ENCODE results near the gene CDKN2D.
"Not testable (repeated sequence)": the region's sequence is repeated elsewhere in the genome, so short reads cannot be mapped to it uniquely, and the experiment has no call there.

GRCh38 chr19:10551006-10551405 lies 17.8 kb downstream of the CDKN2D start:
- not testable (repeated sequence) for TF ChIP-seq CTCF (IDR thresholded peaks at IDR 0.05; ENCODE audit: insufficient read depth, low read length, poor library complexity, severe bottlenecking); EZH2phosphoT487 (conservative IDR thresholded peaks at IDR 0.05; ENCODE audit: low read length)
